DMS114 treated with DMSO at 0.1 percent for 48 hours (cell line): ENCODE data around the gene CAMKK1.

Source experiments
- DNase-seq: peaks from one replicate; lab custom pipeline; 2025; ENCODE audit not compliant: unreplicated experiment; lab: John Stamatoyannopoulos, UW

CAMKK1 gene

GRCh38 chr17:3897731-3898130 lies 4.9 kb upstream of the CAMKK1 start:
- no peak for DNase-seq

- DNase-seq: no peak
Observed at GRCh38 chr17:3896968-3897235, 4.0 kb upstream of the CAMKK1 start.

- DNase-seq: no peak
Observed at GRCh38 chr17:3896108-3896967, 3.5 kb upstream of the CAMKK1 start.

- DNase-seq: no peak
Observed at GRCh38 chr17:3895354-3895753, 2.5 kb upstream of the CAMKK1 start.

GRCh38 chr17:3894911-3895343 lies 2.1 kb upstream of the CAMKK1 start:
- DNase-seq: no peak

GRCh38 chr17:3894188-3894587 lies 1.3 kb upstream of the CAMKK1 start:
- DNase-seq: no peak

- no peak for DNase-seq
Observed at GRCh38 chr17:3893720-3894116, 865 bp upstream of the CAMKK1 start.

- DNase-seq: peak; percentile 19
Observed at GRCh38 chr17:3892095-3892998, 506 bp downstream of the CAMKK1 start.

- no peak for DNase-seq
Observed at GRCh38 chr17:3891626-3892094, 1.2 kb downstream of the CAMKK1 start.

GRCh38 chr17:3890878-3891219 lies 2.0 kb downstream of the CAMKK1 start:
- no peak for DNase-seq

- DNase-seq: no peak
Observed at GRCh38 chr17:3890082-3890877, 2.6 kb downstream of the CAMKK1 start.

GRCh38 chr17:3889325-3890012 lies 3.4 kb downstream of the CAMKK1 start:
- DNase-seq: no peak

- DNase-seq: no peak
Observed at GRCh38 chr17:3888343-3889171, 4.3 kb downstream of the CAMKK1 start.

- DNase-seq: no peak
Observed at GRCh38 chr17:3887804-3888203, 5.0 kb downstream of the CAMKK1 start.

GRCh38 chr17:3887394-3887793 lies 5.5 kb downstream of the CAMKK1 start:
- no peak for DNase-seq

- no peak for DNase-seq
Observed at GRCh38 chr17:3886776-3887175, 6.1 kb downstream of the CAMKK1 start.

- no peak for DNase-seq
Observed at GRCh38 chr17:3885970-3886369, 6.9 kb downstream of the CAMKK1 start.

GRCh38 chr17:3885271-3885670 lies 7.6 kb downstream of the CAMKK1 start:
- no peak for DNase-seq

- DNase-seq: no peak
Observed at GRCh38 chr17:3884188-3884587, 8.7 kb downstream of the CAMKK1 start.

GRCh38 chr17:3882276-3882675 lies 10.6 kb downstream of the CAMKK1 start:
- DNase-seq: no peak
